NCI-H460 (cell line): ENCODE data around the gene ARPP19. TPM values are rescaled to one million over a fixed set of nuclear protein-coding genes. Genes with fewer than 3 reads are reported as not detected.
"Not testable (repeated sequence)": the region's sequence is repeated elsewhere in the genome, so short reads cannot be mapped to it uniquely, and the experiment has no call there.

ENCODE experiments used
- DNase-seq: peaks from one replicate; pipeline ENCODE4 v3.0.0-alpha.2; 2016; ENCODE audit warnings: low read depth; ENCODE audit errors: extremely low read depth
- total RNA-seq: library from RNA; depleted of rRNA; stranded (reverse); fragments of >200 nt; shearing (Covaris generic); gene quantifications from 2 replicates; pipeline ENCODE4 v1.2.3, GENCODE V29; 2014

Gene ARPP19
- total RNA-seq, 1 experiment from 2014 or later = 114 TPM

- DNase-seq = no peak
Measured at GRCh38 chr15:52552303-52552702, 16.5 kb downstream of the ARPP19 start.

GRCh38 chr15:52551762-52552161 lies 17.1 kb downstream of the ARPP19 start:
- no peak for DNase-seq

DNA sequence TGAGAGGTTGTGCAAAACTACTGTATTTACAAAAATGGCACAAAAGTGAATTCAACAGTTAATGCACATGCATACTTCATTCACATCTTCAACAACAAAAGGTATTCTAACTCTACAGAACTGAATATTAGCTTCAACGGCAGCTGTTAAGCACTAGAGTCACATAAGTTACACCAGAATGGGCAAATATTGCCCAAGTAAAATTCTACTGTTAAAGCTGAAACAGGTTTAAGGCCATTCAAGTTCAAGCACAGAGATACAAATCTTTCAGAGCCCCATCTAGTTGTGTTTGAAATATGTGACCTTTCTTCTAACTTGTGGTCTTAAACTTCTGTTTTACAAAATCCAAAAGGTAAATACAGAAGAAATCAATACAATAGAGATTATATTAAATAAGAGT lies 17.6 kb downstream of the ARPP19 start:
- not testable (repeated sequence) for DNase-seq

- no peak for DNase-seq
Measured at GRCh38 chr15:52546031-52546751, 22.6 kb downstream of the ARPP19 start.

- DNase-seq = no peak
Measured at GRCh38 chr15:52540374-52541012, 28.3 kb downstream of the ARPP19 start.

DNA sequence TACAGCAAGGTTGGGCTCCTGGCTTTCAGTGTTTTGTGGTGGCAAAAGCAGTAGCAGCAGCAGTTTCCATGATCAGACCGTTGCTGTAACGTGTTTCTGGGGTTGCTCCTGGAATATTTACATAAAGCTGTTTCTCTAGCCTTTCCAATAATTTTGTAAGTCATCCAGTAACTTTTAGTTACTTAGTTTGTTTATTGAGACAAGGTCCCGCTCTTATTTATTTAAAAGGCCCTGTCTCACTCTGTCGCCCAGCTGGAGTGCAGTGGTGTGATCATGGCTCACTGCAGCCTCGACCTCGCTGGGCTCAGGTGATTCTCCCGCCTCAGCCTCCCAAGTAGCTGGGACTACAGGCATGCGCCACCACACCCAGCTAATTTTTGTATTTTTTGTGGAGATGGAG lies 31.4 kb downstream of the ARPP19 start:
- no peak for DNase-seq

DNA sequence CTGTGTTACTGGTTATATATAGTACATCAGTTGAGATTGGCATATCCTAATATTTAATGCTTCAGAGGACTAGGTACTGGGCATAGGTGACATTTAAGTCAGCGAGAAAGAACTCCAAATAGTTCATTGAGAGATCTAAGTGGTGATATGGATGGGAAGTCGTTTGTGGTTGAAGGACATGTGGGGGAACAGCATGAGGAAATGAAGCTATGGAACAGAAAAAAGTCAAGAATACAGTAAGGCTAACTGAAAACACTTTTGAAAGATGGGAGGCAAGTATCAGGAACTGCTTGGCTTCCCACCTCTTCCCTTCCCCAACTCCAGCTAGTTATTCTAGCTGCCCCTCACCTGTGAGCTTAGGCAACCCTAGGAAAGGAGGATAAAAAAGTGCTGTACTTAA lies 36.4 kb downstream of the ARPP19 start:
- DNase-seq = no peak

- no peak for DNase-seq
Measured at GRCh38 chr15:52529940-52530339, 38.9 kb downstream of the ARPP19 start.

DNA sequence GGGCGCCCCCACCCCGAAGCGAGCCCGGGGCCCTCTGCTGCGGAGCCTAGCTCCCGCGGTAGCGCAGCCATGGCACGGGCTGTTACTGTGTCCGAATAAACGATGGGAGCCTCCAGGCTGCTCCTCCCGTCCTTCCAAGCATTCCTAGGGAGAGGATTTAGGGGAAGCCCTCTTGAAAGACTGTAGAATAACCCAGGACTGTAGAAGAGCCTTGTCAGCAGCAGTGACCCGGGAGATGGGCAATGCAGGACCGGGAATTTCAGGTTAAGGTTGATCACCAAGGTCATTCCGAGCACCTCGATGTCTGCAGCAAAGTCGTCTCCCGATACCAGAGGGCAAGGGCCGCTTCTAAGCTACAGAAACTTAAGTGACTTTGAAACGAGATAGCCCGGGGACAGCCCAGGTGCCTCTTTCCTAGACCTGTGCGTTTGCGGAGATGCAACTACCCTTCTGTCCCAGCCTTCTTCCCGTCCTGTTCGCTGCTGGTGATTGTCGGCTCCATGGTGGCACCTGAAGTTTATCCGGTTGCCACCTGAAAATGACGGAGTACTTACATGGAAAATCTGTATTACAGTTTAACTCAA lies 39.4 kb downstream of the ARPP19 start:
- DNase-seq = no peak

DNA sequence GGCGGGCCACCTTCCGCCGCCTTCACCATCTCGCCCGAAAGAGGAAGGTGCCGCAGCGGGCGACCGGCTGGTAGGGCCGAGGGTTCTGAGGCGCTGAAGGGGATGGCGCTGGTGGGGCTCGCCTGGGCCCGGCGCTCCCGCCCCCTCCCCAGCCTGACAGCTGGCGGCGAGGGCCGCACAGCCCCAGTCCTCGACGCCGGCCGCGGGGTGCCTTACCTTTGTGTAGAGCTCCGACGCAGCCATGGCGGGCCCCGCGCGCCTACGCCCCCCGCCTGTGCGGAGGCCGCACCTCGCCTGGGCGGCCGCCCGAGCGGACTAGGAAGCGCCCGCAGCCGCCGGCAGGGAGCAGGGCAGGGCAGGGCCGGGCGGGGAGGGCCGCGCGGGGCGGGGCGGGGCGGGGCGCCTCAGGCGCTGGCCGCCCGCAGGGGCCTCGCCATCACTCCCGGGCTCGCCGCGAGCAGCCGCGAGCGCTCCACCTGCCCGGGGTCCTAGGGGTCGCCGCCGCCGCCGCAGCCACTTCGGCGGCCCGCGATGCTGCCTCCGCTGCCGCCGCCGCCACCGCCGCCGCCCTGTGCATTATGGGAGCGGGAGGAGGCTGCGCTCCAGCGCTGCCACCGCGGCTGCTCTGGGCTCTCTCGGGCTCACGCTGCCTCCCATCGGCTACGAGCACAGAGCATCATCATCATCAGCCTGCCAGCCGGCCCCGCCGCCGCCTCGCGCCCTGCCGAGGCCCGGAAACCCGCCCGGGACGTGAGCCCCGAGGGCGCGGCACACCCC lies 40.1 kb downstream of the ARPP19 start, which contains the start of gene MYO5A:
Gene MYO5A (minus strand): TSS at position 317 of the 777 bp plus-strand sequence. CDS start 74 bp downstream, at position 243.
- peak; percentile 44 for DNase-seq

GRCh38 chr15:52527911-52528563 lies 40.8 kb downstream of the ARPP19 start:
- no peak for DNase-seq

- DNase-seq = no peak
Measured at GRCh38 chr15:52527196-52527910, 41.5 kb downstream of the ARPP19 start.

DNA sequence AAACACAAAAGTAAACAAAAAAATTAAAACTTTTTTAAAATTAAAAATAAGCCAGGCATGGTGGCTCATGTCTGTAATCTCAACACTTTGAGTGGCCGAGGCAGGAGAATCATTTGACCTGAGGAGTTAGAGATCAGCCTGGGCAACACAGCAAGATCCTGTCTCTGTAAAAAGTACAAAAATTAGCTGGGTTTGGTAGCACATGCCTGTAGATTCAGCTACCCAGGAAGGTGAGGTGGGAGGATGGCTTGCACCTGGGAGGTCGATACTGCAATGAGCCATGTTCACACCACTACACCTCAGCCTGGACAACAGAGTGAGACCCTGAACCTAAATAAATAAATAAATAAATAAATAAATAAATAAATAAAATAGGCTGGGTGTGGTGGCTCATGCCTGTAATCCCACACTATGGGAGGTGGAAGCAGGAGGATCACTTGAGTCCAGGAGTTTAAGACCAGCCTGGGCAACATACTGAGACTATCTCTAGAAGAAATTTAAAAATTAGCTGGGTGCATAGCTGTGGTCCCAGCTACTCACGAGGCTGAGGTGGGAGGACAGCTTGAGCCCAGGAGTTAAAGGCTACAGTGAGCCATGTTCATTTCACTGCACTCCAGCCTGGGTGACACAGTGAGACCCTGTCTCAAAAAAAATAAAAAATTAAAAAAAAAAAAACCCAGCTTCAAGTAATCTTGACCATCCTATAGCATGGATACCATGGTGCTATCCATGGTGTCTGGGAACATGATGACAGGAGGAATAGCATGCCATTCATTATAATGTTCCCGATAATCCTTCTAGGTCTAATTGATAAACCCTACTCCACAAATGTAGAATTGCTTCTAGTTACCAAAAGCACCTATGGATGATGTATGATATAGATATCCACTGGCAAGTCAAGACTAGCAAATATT lies 44.4 kb downstream of the ARPP19 start:
- DNase-seq = no peak

DNA sequence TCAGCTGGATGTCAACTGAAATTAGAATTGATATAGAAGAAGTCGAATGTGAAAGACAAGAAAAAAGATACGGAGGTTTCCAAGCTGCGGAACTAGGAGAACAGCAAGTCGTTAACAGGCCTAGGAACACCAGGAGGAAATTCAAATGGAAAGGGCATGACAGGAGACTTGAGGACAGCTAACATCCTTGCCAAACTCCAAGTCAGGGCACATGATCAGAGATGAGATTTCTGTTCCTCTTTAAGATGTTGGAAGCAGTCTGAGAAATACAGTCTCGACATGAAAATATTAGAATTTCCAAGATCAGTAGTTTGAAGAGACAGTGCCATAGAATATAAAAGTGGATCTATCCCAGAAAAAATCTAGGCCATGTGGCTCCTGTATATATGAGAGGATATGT lies 45.2 kb downstream of the ARPP19 start:
- DNase-seq = no peak

GRCh38 chr15:52523192-52523591 lies 45.6 kb downstream of the ARPP19 start:
- DNase-seq = no peak

DNA sequence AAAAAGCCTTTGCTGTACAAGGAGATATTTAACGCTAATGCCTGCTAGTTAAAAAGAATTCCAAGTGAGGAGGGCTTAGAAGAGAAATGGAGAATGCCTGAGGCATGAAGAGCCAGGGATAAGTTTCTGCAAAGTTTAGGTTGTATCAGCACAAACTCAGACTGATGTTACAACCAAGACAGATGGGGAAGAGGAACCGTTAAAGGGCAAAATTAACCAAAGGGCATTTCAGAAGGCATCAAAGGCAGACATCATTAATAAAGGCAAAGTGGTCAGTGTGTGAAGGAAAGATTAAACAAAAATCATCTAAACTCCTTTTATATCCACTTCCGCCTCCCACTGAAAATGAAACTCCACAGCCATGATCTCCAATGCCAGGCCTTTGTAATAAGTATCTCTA lies 47.1 kb downstream of the ARPP19 start:
- DNase-seq = no peak

- DNase-seq = no peak
Measured at GRCh38 chr15:52520421-52520820, 48.4 kb downstream of the ARPP19 start.

DNA sequence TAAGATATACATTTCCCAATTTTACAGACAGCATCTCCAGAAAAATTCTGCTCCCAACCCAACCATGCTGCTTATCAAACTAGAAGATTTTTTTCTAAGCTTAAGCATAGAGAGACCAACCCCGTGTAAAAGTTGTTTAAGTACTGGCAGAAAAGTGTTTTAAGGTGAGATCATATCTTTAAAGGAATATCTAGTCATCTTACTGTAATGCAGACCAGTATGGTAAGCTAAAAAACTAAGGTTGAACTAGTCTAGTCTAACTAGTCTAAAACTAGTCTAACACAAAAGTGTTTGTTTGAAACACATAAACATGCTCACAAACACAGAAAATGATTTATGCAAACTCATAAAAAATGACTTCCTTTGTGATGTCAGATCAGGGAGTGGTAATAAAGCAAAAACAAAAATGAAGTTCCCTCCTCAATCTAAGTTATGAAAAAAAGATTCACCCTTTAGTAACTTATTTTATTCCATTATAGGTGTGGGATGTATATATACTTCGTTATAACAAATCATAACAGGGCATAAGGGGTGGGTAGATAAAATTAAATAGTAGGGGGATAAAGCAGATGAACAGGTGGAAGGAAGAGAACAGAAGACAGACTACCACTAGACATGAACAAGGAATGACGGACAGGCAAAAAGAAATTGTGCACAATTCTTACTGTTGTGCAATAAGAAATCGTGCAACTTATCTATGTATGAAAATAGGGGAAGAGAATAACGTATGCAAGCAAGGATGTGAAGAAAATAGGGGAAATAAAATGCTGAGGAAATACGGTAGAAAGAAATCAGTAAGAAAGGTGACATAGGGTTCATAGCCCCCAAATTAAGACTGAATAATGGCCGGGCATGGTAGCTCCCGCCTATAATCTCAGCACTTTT lies 50.1 kb downstream of the ARPP19 start:
- no peak for DNase-seq
